Measurements from ENCODE around the gene ADAM33. TPM values are rescaled to one million over a fixed set of nuclear protein-coding genes. Genes with fewer than 3 reads are reported as not detected.

ADAM33 gene
- total and polyA plus RNA-seq, 2 donors (not counting 1 experiment from before 2014, with no cell fraction given): not detected

DNA sequence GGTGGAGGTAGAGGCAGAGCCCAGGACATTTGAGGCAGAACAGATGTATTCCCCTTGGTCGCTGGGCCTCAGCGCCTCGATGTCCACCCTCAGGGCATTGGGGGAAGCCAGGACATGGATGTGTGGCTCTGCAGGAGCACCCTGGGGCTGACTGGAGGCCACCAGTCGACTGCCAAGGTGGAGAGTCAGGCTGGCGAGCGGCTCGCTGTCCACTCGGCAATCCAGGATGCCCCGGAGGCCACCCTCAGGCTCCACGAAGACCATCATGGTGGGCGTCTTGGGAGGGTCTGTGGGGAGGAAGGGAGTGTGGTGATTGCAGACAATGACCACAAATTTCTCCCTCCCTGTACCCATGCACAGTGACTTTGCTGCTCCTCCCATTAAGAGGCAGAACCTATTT is 8.2 kb upstream of the ADAM33 start:
- Histone ChIP-seq H3K27me3 (replicated peaks in 1 of 4; ENCODE audit: control extremely low read depth in 1 of 4, control insufficient read depth in 3 of 4, insufficient read depth in 4 of 4, low read length in 3 of 4) (peaks cover 0 to 8% (median 0%) of the 10 kb centered on the region in 4 experiments), H3K9me3 (ENCODE audit: control extremely low read depth in 1 of 3, control insufficient read depth in 2 of 3, insufficient read depth in 1 of 3, low read length in 2 of 3) (peaks cover 0 to 6% (median 0%) of the 10 kb centered on the region in 3 donors), H3K4me1 (ENCODE audit: control insufficient read depth in 2 of 2, insufficient read depth in 2 of 2, low read length in 2 of 2) (no peaks in the 10 kb centered on the region), H3K9ac (ENCODE audit: low read length) (no peak overlapping the region), H3K79me2 (ENCODE audit: control insufficient read depth, insufficient read depth, low read length) (no peaks in the 10 kb centered on the region), H4K20me1 (ENCODE audit: control insufficient read depth, insufficient read depth, low read length, poor library complexity, severe bottlenecking) (no peaks in the 10 kb centered on the region), H2AFZ (ENCODE audit: insufficient read depth, low read depth, low read length, poor library complexity, severe bottlenecking) (no peak overlapping the region), H3K4me3 (ENCODE audit: control extremely low read depth in 1 of 5, extremely low read depth in 1 of 5, insufficient read depth in 1 of 5, low read depth in 2 of 5, low read length in 4 of 5) (no peak overlapping the region), H3K36me3 (replicated peaks in 1 of 2; ENCODE audit: control extremely low read depth in 1 of 2, control insufficient read depth in 1 of 2, extremely low read depth in 1 of 2, insufficient read depth in 2 of 2, low read length in 1 of 2) (no peaks in the 10 kb centered on the region), H3K4me2 (replicated peaks; ENCODE audit: low read depth, low read length, poor library complexity, severe bottlenecking) (no peak overlapping the region), H3K27ac (ENCODE audit: low read length in 2 of 2) (no peak overlapping the region)
- no peak overlapping the region for H3K4me3 Mint-ChIP-seq
- CTCF ChIA-PET: interaction anchor here (0.6 kb wide), 1 partner anchor 27 kb away, joined by 3 read pairs; no protein-coding TSS in a partner anchor
- ATAC-seq (ENCODE audit: low read depth) (no peak), DNase-seq (no peak)
- H3K4me1 Mint-ChIP-seq: no peaks in the 10 kb centered on the region
- peaks cover 12% of the 10 kb centered on the region for H3K27me3 Mint-ChIP-seq
- no peak overlapping the region for H3K27ac Mint-ChIP-seq
- no peaks in the 10 kb centered on the region for H3K9me3 Mint-ChIP-seq (ENCODE audit: insufficient read depth)
- TF ChIP-seq EZH2 (IDR thresholded peaks at IDR 0.05; ENCODE audit: borderline replicate concordance, insufficient read depth, low read depth, low read length, poor library complexity, severe bottlenecking) (no peak), CTCF (IDR thresholded peaks at IDR 0.05) (no peak)
- POLR2A ChIA-PET: no interaction called here
- 90% methylated on average over 5 of the region's 11 CpGs for WGBS (ENCODE audit: insufficient coverage)
- intact Hi-C loops (cut with micrococcal nuclease): no loop called here

DNA sequence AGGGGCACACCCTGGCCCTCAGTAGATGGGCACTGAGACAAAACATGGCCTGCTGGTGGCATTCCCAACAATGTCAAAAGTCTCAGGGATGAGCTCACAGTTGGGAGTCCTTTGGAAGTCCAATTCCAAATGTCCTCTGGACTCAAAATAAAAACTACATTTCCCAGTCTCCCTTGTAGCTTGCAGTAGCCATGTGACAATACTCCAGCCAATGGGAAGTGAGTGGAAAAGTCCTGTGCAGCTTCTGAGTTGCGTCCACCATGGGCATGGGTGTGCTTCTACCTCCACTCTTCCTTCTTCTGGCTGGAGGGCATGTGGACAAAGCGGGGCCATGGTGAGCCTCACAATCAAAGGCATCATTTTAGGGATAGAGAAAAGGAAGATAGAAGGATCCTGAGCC is 5.8 kb upstream of the ADAM33 start:
- H3K4me1 ChIP-seq (ENCODE audit: control insufficient read depth in 2 of 2, insufficient read depth in 2 of 2, low read length in 2 of 2): no peaks in the 10 kb centered on the region
- no peaks in the 10 kb centered on the region for H3K79me2 ChIP-seq (ENCODE audit: control insufficient read depth, insufficient read depth, low read length)
- H2AFZ ChIP-seq (ENCODE audit: insufficient read depth, low read depth, low read length, poor library complexity, severe bottlenecking): no peak overlapping the region
- no peak for DNase-seq
- Mint-ChIP-seq H3K4me3 (no peak overlapping the region), H3K4me1 (no peaks in the 10 kb centered on the region), H3K9me3 (ENCODE audit: insufficient read depth) (no peaks in the 10 kb centered on the region), H3K27ac (no peak overlapping the region), H3K27me3 (peaks cover 26% of the 10 kb centered on the region)
- no peak overlapping the region for H3K4me2 ChIP-seq (replicated peaks; ENCODE audit: low read depth, low read length, poor library complexity, severe bottlenecking)
- H3K9ac ChIP-seq (ENCODE audit: low read length): no peak overlapping the region
- no peaks in the 10 kb centered on the region for H4K20me1 ChIP-seq (ENCODE audit: control insufficient read depth, insufficient read depth, low read length, poor library complexity, severe bottlenecking)
- ChIA-PET CTCF (interaction anchor here (1.3 kb wide), 1 partner anchor 23 kb away, joined by 4 read pairs; no protein-coding TSS in a partner anchor), POLR2A (no interaction called here)
- no peak overlapping the region for H3K4me3 ChIP-seq (ENCODE audit: control extremely low read depth in 1 of 5, extremely low read depth in 1 of 5, insufficient read depth in 1 of 5, low read depth in 2 of 5, low read length in 4 of 5)
- H3K36me3 ChIP-seq (replicated peaks in 1 of 2; ENCODE audit: control extremely low read depth in 1 of 2, control insufficient read depth in 1 of 2, extremely low read depth in 1 of 2, insufficient read depth in 2 of 2, low read length in 1 of 2): no peaks in the 10 kb centered on the region
- no peak for TF ChIP-seq EZH2 (IDR thresholded peaks at IDR 0.05; ENCODE audit: borderline replicate concordance, insufficient read depth, low read depth, low read length, poor library complexity, severe bottlenecking)
- TF ChIP-seq CTCF (IDR thresholded peaks at IDR 0.05): no peak
- H3K9me3 ChIP-seq (ENCODE audit: control extremely low read depth in 1 of 3, control insufficient read depth in 2 of 3, insufficient read depth in 1 of 3, low read length in 2 of 3): peaks cover 0 to 6% (median 0%) of the 10 kb centered on the region in 3 donors
- no peak overlapping the region for H3K27ac ChIP-seq (ENCODE audit: low read length in 2 of 2)
- no peak for ATAC-seq (ENCODE audit: low read depth)
- H3K27me3 ChIP-seq (replicated peaks in 1 of 4; ENCODE audit: control extremely low read depth in 1 of 4, control insufficient read depth in 3 of 4, insufficient read depth in 4 of 4, low read length in 3 of 4): peaks cover 0 to 8% (median 0%) of the 10 kb centered on the region in 4 experiments
- no CpG with 5 or more reads among the region's 2 CpGs for WGBS (ENCODE audit: insufficient coverage)
- intact Hi-C loops (cut with micrococcal nuclease): no loop called here

Measured in B cell (primary cell).